HepG2 (cell line): Measurements from ENCODE around the gene SLC35A2. TPM values are rescaled to one million over a fixed set of nuclear protein-coding genes. Genes with fewer than 3 reads are reported as not detected.
A peak's percentile ranks its signal among the peaks of the same experiment; 100 is the strongest.

Experiments used
- EEA1 ChIP-seq: sonication (generic); formaldehyde crosslinking; IDR thresholded peaks from 2 replicates; pipeline ENCODE4 v1.5.1; 2020; ENCODE audit warnings: mild to moderate bottlenecking, missing genetic modification reagents, borderline replicate concordance
- GATA4 ChIP-seq: sonication (generic); IDR thresholded peaks from 2 replicates; pipeline ENCODE4 v1.6.1; 2016; ENCODE audit warnings: antibody characterized with exemption, low read depth, borderline replicate concordance
- GATAD1 ChIP-seq: IDR thresholded peaks from 2 replicates; pipeline ENCODE4 v1.6.1; 2016; ENCODE audit warnings: missing genetic modification reagents, missing compliant biosample characterization
- HDAC6 ChIP-seq: fragments of 200-600 bp; sonication (generic); IDR thresholded peaks from 2 replicates; pipeline ENCODE4 v1.7.0; 2017; ENCODE audit warnings: mild to moderate bottlenecking, antibody characterized with exemption, low read length, low read depth
- MBNL3 ChIP-seq: fragments of 250-450 bp; sonication (Bioruptor Pico); conservative IDR thresholded peaks from 2 replicates; pipeline ENCODE4 v1.8.0; 2022; ENCODE audit warnings: mild to moderate bottlenecking, inconsistent platforms
- SIX1 ChIP-seq: sonication (generic); formaldehyde crosslinking; IDR thresholded peaks from 2 replicates; pipeline ENCODE4 v1.4.0; 2020; ENCODE audit warnings: missing genetic modification reagents, borderline replicate concordance
- SP4 ChIP-seq: sonication (generic); formaldehyde crosslinking; IDR thresholded peaks from 2 replicates; pipeline ENCODE4 v1.8.1; 2023; ENCODE audit warnings: mild to moderate bottlenecking, missing genetic modification reagents
- YEATS4 ChIP-seq: sonication (generic); formaldehyde crosslinking; IDR thresholded peaks from 2 replicates; pipeline ENCODE4 v1.4.0; 2020; ENCODE audit warnings: missing genetic modification reagents, borderline replicate concordance
- ZNF101 ChIP-seq: sonication (generic); formaldehyde crosslinking; IDR thresholded peaks from 2 replicates; pipeline ENCODE4 v1.4.0; 2020; ENCODE audit warnings: mild to moderate bottlenecking, low read depth, missing genetic modification reagents, borderline replicate concordance
- ZNF292 ChIP-seq: sonication (generic); formaldehyde crosslinking; IDR thresholded peaks from 2 replicates; pipeline ENCODE4 v1.8.1; 2022; ENCODE audit warnings: mild to moderate bottlenecking, low read depth, missing genetic modification reagents, borderline replicate concordance
- ZNF446 ChIP-seq: sonication (generic); formaldehyde crosslinking; IDR thresholded peaks from 2 replicates; pipeline ENCODE4 v1.5.0; 2020; ENCODE audit warnings: mild to moderate bottlenecking, missing genetic modification reagents
- ZNF605 ChIP-seq: sonication (generic); formaldehyde crosslinking; IDR thresholded peaks from 2 replicates; pipeline ENCODE4 v1.8.0; 2022; ENCODE audit warnings: mild to moderate bottlenecking, missing genetic modification reagents
- ZSCAN29 ChIP-seq: sonication (generic); formaldehyde crosslinking; conservative IDR thresholded peaks from 2 replicates; pipeline ENCODE4 v1.4.0; 2020; ENCODE audit warnings: mild to moderate bottlenecking, missing genetic modification reagents
- polyA plus RNA-seq, 8 experiments: library from polyadenylated mRNA; depleted of rRNA in 3 of 8; stranded (reverse) in 7 of 8; unstranded in 1 of 8; fragments of >200 nt; fragmentation: Illumina TruSeq in 4 of 8; extraction: Trizol in 4 of 8; gene quantifications; 2 replicates each; pipeline versions ENCODE4 v1.2.1 to v1.2.3, GENCODE V29; 2011 to 2016; ENCODE audit warnings: low read depth in 4 of 8, missing spikeins in 1 of 8, mixed read lengths in 1 of 8; ENCODE audit not compliant: insufficient read depth in 1 of 8
- total RNA-seq, 5 experiments: library from RNA; depleted of rRNA; stranded (reverse); fragments of >200 nt; fragmentation: Illumina TruSeq; extraction: Trizol; gene quantifications; 2 replicates each; pipeline ENCODE4 v1.2.3, GENCODE V29; 2016; ENCODE audit warnings: low read depth in 1 of 5
- TF ChIP-seq, protein P1 (sequence below): IDR thresholded peaks from 2 replicates; pipeline ENCODE4 v1.6.1; 2016
- TF ChIP-seq, protein P2 (sequence below): sonication (generic); formaldehyde crosslinking; IDR thresholded peaks from 2 replicates; pipeline ENCODE4 v1.4.0; 2020; ENCODE audit warnings: missing genetic modification reagents, borderline replicate concordance
- TF ChIP-seq, protein P3 (sequence below), 2 experiments: sonication (generic) in 1 of 2; formaldehyde crosslinking in 1 of 2; IDR thresholded peaks; 2 replicates each; pipeline versions ENCODE4 v1.5.1 to v1.6.1; 2011 to 2020; ENCODE audit warnings: borderline replicate concordance in 1 of 2, low read depth in 1 of 2, low read length in 1 of 2, mild to moderate bottlenecking in 1 of 2, missing genetic modification reagents in 1 of 2, moderate library complexity in 1 of 2
- TF ChIP-seq, protein P4 (sequence below): IDR thresholded peaks from 2 replicates; pipeline ENCODE4 v1.6.1; 2016; ENCODE audit warnings: missing genetic modification reagents, missing compliant biosample characterization
- TF ChIP-seq, protein P5 (sequence below): IDR thresholded peaks from 2 replicates; pipeline ENCODE4 v1.6.1; 2016

SLC35A2 gene
- total and polyA plus RNA-seq, 2 of the 13 experiments (the other 11 are each of a cell fraction or from before 2014, with no cell fraction given): 32.1 to 40.8 TPM

DNA sequence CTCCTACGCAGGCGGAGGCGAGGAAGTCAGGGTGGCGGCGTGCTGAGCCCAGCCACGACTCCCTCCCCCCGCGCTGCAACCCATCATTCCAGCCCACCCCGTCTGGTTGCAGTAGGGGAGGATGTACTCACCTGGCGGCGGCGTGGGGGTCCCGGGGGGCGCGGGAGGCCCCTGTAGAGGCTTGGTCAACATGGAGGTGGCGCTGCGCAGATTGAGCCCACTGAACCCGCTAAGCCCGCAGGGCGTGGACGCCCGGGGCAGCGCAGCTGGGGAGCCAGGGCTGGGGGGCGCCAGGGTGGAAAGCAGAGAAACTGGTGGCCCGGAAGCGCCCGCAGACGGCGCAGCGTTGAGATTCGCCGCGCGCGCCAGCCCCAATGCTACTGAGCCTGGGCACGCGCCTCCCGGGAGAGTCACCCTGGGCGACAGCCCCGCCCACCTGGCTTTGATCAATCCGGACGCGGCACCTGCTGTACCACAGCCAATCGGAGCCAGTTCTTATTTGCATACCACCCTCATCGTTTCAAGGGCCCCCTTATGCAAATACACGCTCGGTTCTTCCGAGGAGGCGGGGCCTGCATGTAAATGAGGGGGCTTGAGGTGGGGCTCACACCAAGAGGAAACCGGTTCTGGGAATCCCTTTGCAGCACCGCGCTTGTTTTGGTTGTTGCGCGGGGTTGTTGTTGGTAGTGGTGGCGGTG is 7.3 kb upstream of the SLC35A2 start, which contains the start of gene PIM2 (continued):
- TF ChIP-seq ZNF292 (CRISPR knock-in tag) (no peak), ZNF605 (CRISPR knock-in tag) (peak; percentile 57), HDAC6 (no peak), GATA4 (peak; percentile 36; the same call in 1 of the 2 replicates), ZSCAN29 (0 out of 2 replicates have a peak, but pooled peaks have one; percentile 38), YEATS4 (CRISPR knock-in tag) (0 out of 2 replicates have a peak, but pooled peaks have one; percentile 29), GATAD1 (CRISPR knock-in tag) (no peak), ZNF446 (CRISPR knock-in tag) (no peak), EEA1 (CRISPR knock-in tag) (peak; percentile 17; the same call in 1 of the 2 replicates), SP4 (CRISPR knock-in tag) (peak; percentile 60; the same call in 1 of the 2 replicates), ZNF101 (CRISPR knock-in tag) (no peak), SIX1 (CRISPR knock-in tag) (no peak), MBNL3 (no peak)
- TF ChIP-seq, protein P1, sequence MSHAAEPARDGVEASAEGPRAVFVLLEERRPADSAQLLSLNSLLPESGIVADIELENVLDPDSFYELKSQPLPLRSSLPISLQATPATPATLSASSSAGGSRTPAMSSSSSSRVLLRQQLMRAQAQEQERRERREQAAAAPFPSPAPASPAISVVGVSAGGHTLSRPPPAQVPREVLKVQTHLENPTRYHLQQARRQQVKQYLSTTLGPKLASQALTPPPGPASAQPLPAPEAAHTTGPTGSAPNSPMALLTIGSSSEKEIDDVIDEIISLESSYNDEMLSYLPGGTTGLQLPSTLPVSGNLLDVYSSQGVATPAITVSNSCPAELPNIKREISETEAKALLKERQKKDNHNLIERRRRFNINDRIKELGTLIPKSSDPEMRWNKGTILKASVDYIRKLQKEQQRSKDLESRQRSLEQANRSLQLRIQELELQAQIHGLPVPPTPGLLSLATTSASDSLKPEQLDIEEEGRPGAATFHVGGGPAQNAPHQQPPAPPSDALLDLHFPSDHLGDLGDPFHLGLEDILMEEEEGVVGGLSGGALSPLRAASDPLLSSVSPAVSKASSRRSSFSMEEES (CRISPR knock-in tag): peak; percentile 53
- TF ChIP-seq, protein P2, sequence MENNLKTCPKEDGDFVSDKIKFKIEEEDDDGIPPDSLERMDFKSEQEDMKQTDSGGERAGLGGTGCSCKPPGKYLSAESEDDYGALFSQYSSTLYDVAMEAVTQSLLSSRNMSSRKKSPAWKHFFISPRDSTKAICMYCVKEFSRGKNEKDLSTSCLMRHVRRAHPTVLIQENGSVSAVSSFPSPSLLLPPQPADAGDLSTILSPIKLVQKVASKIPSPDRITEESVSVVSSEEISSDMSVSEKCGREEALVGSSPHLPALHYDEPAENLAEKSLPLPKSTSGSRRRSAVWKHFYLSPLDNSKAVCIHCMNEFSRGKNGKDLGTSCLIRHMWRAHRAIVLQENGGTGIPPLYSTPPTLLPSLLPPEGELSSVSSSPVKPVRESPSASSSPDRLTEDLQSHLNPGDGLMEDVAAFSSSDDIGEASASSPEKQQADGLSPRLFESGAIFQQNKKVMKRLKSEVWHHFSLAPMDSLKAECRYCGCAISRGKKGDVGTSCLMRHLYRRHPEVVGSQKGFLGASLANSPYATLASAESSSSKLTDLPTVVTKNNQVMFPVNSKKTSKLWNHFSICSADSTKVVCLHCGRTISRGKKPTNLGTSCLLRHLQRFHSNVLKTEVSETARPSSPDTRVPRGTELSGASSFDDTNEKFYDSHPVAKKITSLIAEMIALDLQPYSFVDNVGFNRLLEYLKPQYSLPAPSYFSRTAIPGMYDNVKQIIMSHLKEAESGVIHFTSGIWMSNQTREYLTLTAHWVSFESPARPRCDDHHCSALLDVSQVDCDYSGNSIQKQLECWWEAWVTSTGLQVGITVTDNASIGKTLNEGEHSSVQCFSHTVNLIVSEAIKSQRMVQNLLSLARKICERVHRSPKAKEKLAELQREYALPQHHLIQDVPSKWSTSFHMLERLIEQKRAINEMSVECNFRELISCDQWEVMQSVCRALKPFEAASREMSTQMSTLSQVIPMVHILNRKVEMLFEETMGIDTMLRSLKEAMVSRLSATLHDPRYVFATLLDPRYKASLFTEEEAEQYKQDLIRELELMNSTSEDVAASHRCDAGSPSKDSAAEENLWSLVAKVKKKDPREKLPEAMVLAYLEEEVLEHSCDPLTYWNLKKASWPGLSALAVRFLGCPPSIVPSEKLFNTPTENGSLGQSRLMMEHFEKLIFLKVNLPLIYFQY (CRISPR knock-in tag): no peak
- TF ChIP-seq, protein P3, sequence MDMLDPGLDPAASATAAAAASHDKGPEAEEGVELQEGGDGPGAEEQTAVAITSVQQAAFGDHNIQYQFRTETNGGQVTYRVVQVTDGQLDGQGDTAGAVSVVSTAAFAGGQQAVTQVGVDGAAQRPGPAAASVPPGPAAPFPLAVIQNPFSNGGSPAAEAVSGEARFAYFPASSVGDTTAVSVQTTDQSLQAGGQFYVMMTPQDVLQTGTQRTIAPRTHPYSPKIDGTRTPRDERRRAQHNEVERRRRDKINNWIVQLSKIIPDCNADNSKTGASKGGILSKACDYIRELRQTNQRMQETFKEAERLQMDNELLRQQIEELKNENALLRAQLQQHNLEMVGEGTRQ (IDR thresholded peaks at IDR 0.05; ENCODE audit: low read depth, low read length): peak; percentile 67
- TF ChIP-seq, protein P3 (CRISPR knock-in tag; IDR thresholded peaks at IDR 0.05; ENCODE audit: borderline replicate concordance): peak; percentile 69; the same call in 1 of the 2 replicates
- TF ChIP-seq, protein P4, sequence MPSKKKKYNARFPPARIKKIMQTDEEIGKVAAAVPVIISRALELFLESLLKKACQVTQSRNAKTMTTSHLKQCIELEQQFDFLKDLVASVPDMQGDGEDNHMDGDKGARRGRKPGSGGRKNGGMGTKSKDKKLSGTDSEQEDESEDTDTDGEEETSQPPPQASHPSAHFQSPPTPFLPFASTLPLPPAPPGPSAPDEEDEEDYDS (CRISPR knock-in tag): peak; percentile 98
- TF ChIP-seq, protein P5, sequence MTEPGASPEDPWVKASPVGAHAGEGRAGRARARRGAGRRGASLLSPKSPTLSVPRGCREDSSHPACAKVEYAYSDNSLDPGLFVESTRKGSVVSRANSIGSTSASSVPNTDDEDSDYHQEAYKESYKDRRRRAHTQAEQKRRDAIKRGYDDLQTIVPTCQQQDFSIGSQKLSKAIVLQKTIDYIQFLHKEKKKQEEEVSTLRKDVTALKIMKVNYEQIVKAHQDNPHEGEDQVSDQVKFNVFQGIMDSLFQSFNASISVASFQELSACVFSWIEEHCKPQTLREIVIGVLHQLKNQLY (CRISPR knock-in tag): no peak
